Keratinocyte (primary cell): ENCODE results near the gene COL8A2. TPM values are rescaled to one million over a fixed set of nuclear protein-coding genes. Genes with fewer than 3 reads are reported as not detected.

Experiments used
- DNase-seq: peaks from one replicate; pipeline ENCODE4 v3.0.0-alpha.2; 2011; ENCODE audit warnings: low read depth, missing footprints, low spot score
- FAIRE-seq: peaks from 2 replicates; lab custom pipeline; 2011; peaks lifted over from hg19 to GRCh38; lab: Jason Lieb, UNC
- H2AFZ ChIP-seq: 2 replicates; pipeline ENCODE4 v1.6.0; 2012; ENCODE audit warnings: low read length, control low read depth, inconsistent platforms; ENCODE audit not compliant: control insufficient read depth
- H3K27ac ChIP-seq: 2 replicates; pipeline ENCODE4 v1.5.1; 2011; ENCODE audit warnings: low read length; ENCODE audit not compliant: control insufficient read depth, insufficient read depth
- H3K27me3 ChIP-seq: 3 replicates; pipeline ENCODE4 v1.6.0; 2011; ENCODE audit warnings: low read length; ENCODE audit not compliant: control insufficient read depth, insufficient read depth; ENCODE audit errors: extremely low read depth
- H3K36me3 ChIP-seq, 2 experiments: 2 replicates in 1 of 2; 3 replicates in 1 of 2; pipeline ENCODE4 v1.5.1; 2011; ENCODE audit warnings: low read length in 2 of 2, mild to moderate bottlenecking in 1 of 2; ENCODE audit not compliant: control insufficient read depth in 2 of 2, insufficient read depth in 2 of 2; ENCODE audit errors: extremely low read depth in 1 of 2
- H3K4me1 ChIP-seq: 3 replicates; pipeline ENCODE4 v1.5.1; 2011; ENCODE audit warnings: low read length; ENCODE audit not compliant: control insufficient read depth, insufficient read depth; ENCODE audit errors: extremely low read depth
- H3K4me2 ChIP-seq: 3 replicates; pipeline ENCODE4 v1.6.0; 2011; ENCODE audit warnings: low read depth, low read length; ENCODE audit not compliant: control insufficient read depth, insufficient read depth; ENCODE audit errors: extremely low read depth
- H3K4me3 ChIP-seq, 3 experiments: fragments of 200-600 bp in 1 of 3; sonication (generic) in 1 of 3; 2 replicates in 2 of 3; 3 replicates in 1 of 3; pipeline ENCODE4 v1.5.1; 2011 to 2016; ENCODE audit warnings: low read length in 3 of 3, mild to moderate bottlenecking in 3 of 3, control low read depth in 2 of 3, inconsistent platforms in 1 of 3, low read depth in 1 of 3, mixed read lengths in 1 of 3, mixed run types in 1 of 3, moderate library complexity in 1 of 3; ENCODE audit not compliant: control insufficient read depth in 2 of 3, insufficient read depth in 2 of 3; ENCODE audit errors: extremely low read depth in 1 of 3
- H3K79me2 ChIP-seq: 2 replicates; pipeline ENCODE4 v1.6.0; 2012; ENCODE audit warnings: low read length; ENCODE audit not compliant: control insufficient read depth, insufficient read depth
- H3K9ac ChIP-seq: 3 replicates; pipeline ENCODE4 v1.6.0; 2011; ENCODE audit warnings: low read length; ENCODE audit not compliant: control insufficient read depth, insufficient read depth; ENCODE audit errors: extremely low read depth
- H3K9me1 ChIP-seq: 3 replicates; pipeline ENCODE4 v1.6.0; 2011; ENCODE audit warnings: low read length; ENCODE audit not compliant: control insufficient read depth, insufficient read depth; ENCODE audit errors: extremely low read depth
- H3K9me3 ChIP-seq: 2 replicates; pipeline ENCODE4 v1.5.1; 2012; ENCODE audit warnings: low read depth, low read length; ENCODE audit not compliant: control insufficient read depth
- H4K20me1 ChIP-seq: 3 replicates; pipeline ENCODE4 v1.6.0; 2011; ENCODE audit warnings: low read length; ENCODE audit not compliant: control insufficient read depth, insufficient read depth; ENCODE audit errors: extremely low read depth
- CTCF ChIP-seq, 3 experiments: IDR thresholded peaks in 1 of 3; conservative IDR thresholded peaks in 1 of 3; optimal IDR thresholded peaks in 1 of 3; 2 replicates in 2 of 3; 3 replicates in 1 of 3; pipeline versions ENCODE3 to v1.5.1; 2011; ENCODE audit warnings: low read length in 3 of 3, mild to moderate bottlenecking in 3 of 3, moderate library complexity in 2 of 3, control low read depth in 1 of 3, inconsistent platforms in 1 of 3; ENCODE audit not compliant: insufficient read depth in 2 of 3; ENCODE audit errors: extremely low read depth in 1 of 3
- EZH2 ChIP-seq: IDR thresholded peaks from one replicate; pipeline ENCODE4 v1.6.1; 2012; ENCODE audit warnings: inconsistent platforms, mild to moderate bottlenecking, low read length, moderate library complexity
- dilution Hi-C: fragments of 300-500 bp; cut with MboI; formaldehyde crosslinking; loops from one replicate; pipeline ENCODE4 v1.7.0; 2020; ENCODE audit warnings: low sequenced_read_pairs; ENCODE audit not compliant: extremely low pct_ligation_motif_present
- polyA plus RNA-seq, 5 experiments: library from polyadenylated mRNA; depleted of rRNA in 3 of 5; stranded (reverse) in 3 of 5; stranded (forward) in 1 of 5; unstranded in 1 of 5; fragments of >200 nt; gene quantifications; 1 replicate in 1 of 5; 2 replicates in 3 of 5; 3 replicates in 1 of 5; pipeline versions ENCODE4 v1.2.1 to v1.2.3, GENCODE V29; 2011 to 2012; ENCODE audit warnings: missing spikeins in 2 of 5, low read depth in 1 of 5, low replicate concordance in 1 of 5

The COL8A2 gene
- polyA plus RNA-seq, 1 donor (not counting 4 experiments of a cell fraction or from before 2014, with no cell fraction given): 0.09 TPM

- dilution Hi-C loops: no loop called here
- no peaks in the 10 kb centered on the region for H3K36me3 ChIP-seq
- H3K4me2 ChIP-seq: no peak overlapping the region
- no peaks in the 10 kb centered on the region for H4K20me1 ChIP-seq
- FAIRE-seq (no peak), DNase-seq (no peak)
- no peaks in the 10 kb centered on the region for H3K9me1 ChIP-seq
- H3K27me3 ChIP-seq: no peaks in the 10 kb centered on the region
- TF ChIP-seq CTCF (optimal IDR thresholded peaks at IDR 0.05 in 1 of 3, IDR thresholded peaks at IDR 0.05 in 1 of 3, conservative IDR thresholded peaks at IDR 0.05 in 1 of 3; ENCODE audit: extremely low read depth in 1 of 3, insufficient read depth in 2 of 3, low read length in 3 of 3) (no peak), EZH2 (no peak)
- H3K9me3 ChIP-seq: no peaks in the 10 kb centered on the region
- no peak overlapping the region for H2AFZ ChIP-seq
- no peak overlapping the region for H3K9ac ChIP-seq
- no peaks in the 10 kb centered on the region for H3K4me1 ChIP-seq
- no peak overlapping the region for H3K4me3 ChIP-seq
- no peaks in the 10 kb centered on the region for H3K79me2 ChIP-seq
- H3K27ac ChIP-seq: no peak overlapping the region
Measured at GRCh38 chr1:36067871-36068270, 57.2 kb downstream of the COL8A2 start.

- dilution Hi-C loops: no loop called here
- FAIRE-seq (no peak), DNase-seq (no peak)
- H3K4me1 ChIP-seq: no peaks in the 10 kb centered on the region
- H4K20me1 ChIP-seq: no peaks in the 10 kb centered on the region
- H3K9me3 ChIP-seq: no peaks in the 10 kb centered on the region
- no peak overlapping the region for H3K4me3 ChIP-seq
- no peak overlapping the region for H3K9ac ChIP-seq
- H3K36me3 ChIP-seq: no peaks in the 10 kb centered on the region
- no peak for TF ChIP-seq EZH2
- TF ChIP-seq CTCF (optimal IDR thresholded peaks at IDR 0.05 in 1 of 3, IDR thresholded peaks at IDR 0.05 in 1 of 3, conservative IDR thresholded peaks at IDR 0.05 in 1 of 3; ENCODE audit: extremely low read depth in 1 of 3, insufficient read depth in 2 of 3, low read length in 3 of 3): no peak
- H3K9me1 ChIP-seq: no peaks in the 10 kb centered on the region
- no peaks in the 10 kb centered on the region for H3K79me2 ChIP-seq
- H2AFZ ChIP-seq: no peak overlapping the region
- H3K4me2 ChIP-seq: no peak overlapping the region
- no peak overlapping the region for H3K27ac ChIP-seq
- H3K27me3 ChIP-seq: no peaks in the 10 kb centered on the region
Measured at GRCh38 chr1:36062315-36062714, 62.7 kb downstream of the COL8A2 start.
